A673 (cell line): ENCODE data around the gene NMRAL1. TPM values are rescaled to one million over a fixed set of nuclear protein-coding genes. Genes with fewer than 3 reads are reported as not detected.

Experiments
- BruUV-seq: library from RNA; stranded (reverse); fragments of 400-500 nt; replicated peaks from 2 replicates; lab custom pipeline; 2021; lab: Mats Ljungman, UMichigan
- CTCF ChIA-PET: fragments of 300-600 bp; sonication (Branson Sonifier 250); formaldehyde crosslinking; loops from one replicate; lab custom pipeline; 2022; ENCODE audit warnings: antibody characterized with exemption; lab: Charles Lee
- POLR2A ChIA-PET: fragments of 300-600 bp; sonication (Branson Sonifier 250); formaldehyde crosslinking; loops from one replicate; lab custom pipeline; 2022; ENCODE audit warnings: antibody characterized with exemption; ENCODE audit not compliant: low non-redundant PET; lab: Charles Lee
- DNase-seq: peaks from one replicate; pipeline ENCODE4 v3.0.0-alpha.2; 2015; ENCODE audit warnings: low spot score
- H3K27ac ChIP-seq: fragments of 200-600 bp; sonication (generic); 2 replicates; pipeline ENCODE4 v1.5.1; 2016; ENCODE audit warnings: mixed run types, low read depth, mild to moderate bottlenecking, mixed read lengths, antibody characterized with exemption, low read length; ENCODE audit not compliant: poor library complexity, severe bottlenecking
- H3K27me3 ChIP-seq: fragments of 200-600 bp; sonication (generic); replicated peaks from 2 replicates; pipeline ENCODE4 v1.6.1; 2017; ENCODE audit warnings: mixed run types, low read depth, mild to moderate bottlenecking, mixed read lengths, antibody characterized with exemption, low read length; ENCODE audit not compliant: insufficient read depth, poor library complexity
- H3K36me3 ChIP-seq: fragments of 200-600 bp; sonication (generic); 2 replicates; pipeline ENCODE4 v1.6.1; 2016; ENCODE audit warnings: mixed run types, mild to moderate bottlenecking, mixed read lengths, antibody characterized with exemption, low read length; ENCODE audit not compliant: insufficient read depth, poor library complexity, severe bottlenecking
- H3K4me1 ChIP-seq: fragments of 200-600 bp; sonication (generic); 2 replicates; pipeline ENCODE4 v1.6.1; 2017; ENCODE audit warnings: mixed run types, mild to moderate bottlenecking, mixed read lengths, antibody characterized with exemption, low read length; ENCODE audit not compliant: insufficient read depth, poor library complexity, severe bottlenecking
- H3K4me3 ChIP-seq: fragments of 200-600 bp; sonication (generic); 2 replicates; pipeline ENCODE4 v1.5.1; 2016; ENCODE audit warnings: low read depth, mixed run types, mild to moderate bottlenecking, mixed read lengths, low read length; ENCODE audit not compliant: poor library complexity, severe bottlenecking
- H3K9me3 ChIP-seq: fragments of 200-600 bp; sonication (generic); 2 replicates; pipeline ENCODE4 v1.6.1; 2016; ENCODE audit warnings: mixed run types, low read depth, mild to moderate bottlenecking, mixed read lengths, antibody characterized with exemption, low read length; ENCODE audit not compliant: poor library complexity, severe bottlenecking
- EZH2 ChIP-seq: fragments of 200-600 bp; sonication (generic); IDR thresholded peaks from 2 replicates; pipeline ENCODE4 v1.6.1; 2017; ENCODE audit warnings: borderline replicate concordance, low read depth, mild to moderate bottlenecking, mixed read lengths, antibody characterized with exemption, low read length; ENCODE audit not compliant: poor library complexity, severe bottlenecking
- intact Hi-C: fragments of 100-400 bp; cut with micrococcal nuclease; formaldehyde crosslinking; loops from one replicate; pipeline ENCODE4 v1.10.0; 2022; ENCODE audit not compliant: unreplicated experiment
- total RNA-seq: library from RNA; stranded (reverse); gene quantifications from 2 replicates; pipeline ENCODE4 v1.2.3, GENCODE V29; 2021
- TF ChIP-seq, protein P1 (sequence below): fragments of 300-800, 200-600 bp; sonication (generic); conservative IDR thresholded peaks from 2 replicates; pipeline ENCODE4 v1.5.1; 2017; ENCODE audit warnings: low read depth, mild to moderate bottlenecking, antibody characterized with exemption, low read length, moderate library complexity, mixed read lengths

NMRAL1 gene
- total RNA-seq, 1 experiment from 2014 or later, result 85.8 TPM

DNA sequence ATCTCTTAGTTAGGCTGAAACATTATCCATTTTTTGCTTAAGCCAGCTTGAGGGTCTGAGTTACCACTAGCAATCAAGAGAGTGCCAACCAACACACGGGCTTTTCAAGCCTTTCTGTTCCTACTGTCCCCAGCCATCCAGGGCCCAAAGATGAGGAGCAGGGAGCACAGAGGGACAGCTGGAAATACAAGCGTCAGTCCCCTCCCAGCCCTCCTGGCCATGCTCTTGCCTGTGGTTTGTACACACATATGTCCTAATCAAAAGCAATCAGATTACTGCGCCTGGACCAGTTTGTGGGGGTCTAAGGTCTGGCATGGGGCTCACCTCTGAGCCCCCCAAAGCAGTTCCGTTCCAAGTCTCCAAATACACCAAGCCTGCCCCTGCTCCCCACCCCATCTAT is 61.6 kb downstream of the NMRAL1 start:
- Histone ChIP-seq H3K9me3 (no peaks in the 10 kb centered on the region), H3K27me3 (no peaks in the 10 kb centered on the region), H3K4me3 (no peak overlapping the region), H3K36me3 (no peaks in the 10 kb centered on the region), H3K27ac (no peak overlapping the region), H3K4me1 (peaks cover 5% of the 10 kb centered on the region)
- intact Hi-C loops, result no loop called here
- TF ChIP-seq, protein P1, sequence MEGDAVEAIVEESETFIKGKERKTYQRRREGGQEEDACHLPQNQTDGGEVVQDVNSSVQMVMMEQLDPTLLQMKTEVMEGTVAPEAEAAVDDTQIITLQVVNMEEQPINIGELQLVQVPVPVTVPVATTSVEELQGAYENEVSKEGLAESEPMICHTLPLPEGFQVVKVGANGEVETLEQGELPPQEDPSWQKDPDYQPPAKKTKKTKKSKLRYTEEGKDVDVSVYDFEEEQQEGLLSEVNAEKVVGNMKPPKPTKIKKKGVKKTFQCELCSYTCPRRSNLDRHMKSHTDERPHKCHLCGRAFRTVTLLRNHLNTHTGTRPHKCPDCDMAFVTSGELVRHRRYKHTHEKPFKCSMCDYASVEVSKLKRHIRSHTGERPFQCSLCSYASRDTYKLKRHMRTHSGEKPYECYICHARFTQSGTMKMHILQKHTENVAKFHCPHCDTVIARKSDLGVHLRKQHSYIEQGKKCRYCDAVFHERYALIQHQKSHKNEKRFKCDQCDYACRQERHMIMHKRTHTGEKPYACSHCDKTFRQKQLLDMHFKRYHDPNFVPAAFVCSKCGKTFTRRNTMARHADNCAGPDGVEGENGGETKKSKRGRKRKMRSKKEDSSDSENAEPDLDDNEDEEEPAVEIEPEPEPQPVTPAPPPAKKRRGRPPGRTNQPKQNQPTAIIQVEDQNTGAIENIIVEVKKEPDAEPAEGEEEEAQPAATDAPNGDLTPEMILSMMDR, result no peak
- TF ChIP-seq EZH2, result no peak
- ChIA-PET CTCF (interaction anchor here (0.8 kb wide), 1 partner anchor 54 kb away, joined by 3 read pairs; no protein-coding TSS in a partner anchor), POLR2A (no interaction called here)
- DNase-seq, result no peak
- BruUV-seq, result no TSS peak

DNA sequence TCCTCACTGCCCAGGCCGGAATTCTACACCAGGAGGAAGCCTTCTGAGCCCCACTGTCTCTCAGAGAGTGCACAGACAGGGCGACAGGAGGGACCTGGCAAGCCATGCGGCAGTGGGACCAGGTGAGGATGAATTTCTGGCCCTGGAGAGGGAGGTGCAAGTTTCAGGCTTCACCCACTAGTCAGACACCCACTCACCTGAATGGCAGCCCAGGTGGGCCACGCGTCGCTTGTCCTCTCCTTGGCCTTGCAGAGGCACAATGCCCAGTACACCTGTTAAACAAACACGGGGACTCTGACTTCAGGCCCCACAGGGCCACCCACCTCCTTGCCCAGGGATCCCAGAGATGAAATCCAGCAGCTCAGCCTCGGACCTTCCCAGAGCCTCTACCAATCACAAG is 62.3 kb downstream of the NMRAL1 start:
- no peak for TF ChIP-seq EZH2
- TF ChIP-seq, protein P1, result no peak
- CTCF ChIA-PET, result no interaction called here
- Histone ChIP-seq H3K36me3 (no peaks in the 10 kb centered on the region), H3K4me1 (peaks cover 5% of the 10 kb centered on the region), H3K9me3 (no peaks in the 10 kb centered on the region), H3K27me3 (no peaks in the 10 kb centered on the region), H3K27ac (no peak overlapping the region), H3K4me3 (no peak overlapping the region)
- no peak for DNase-seq
- POLR2A ChIA-PET, result no interaction called here
- no TSS peak for BruUV-seq
- intact Hi-C loops, result no loop called here

Other genes starting within 250 kb of the NMRAL1 start
- 0.11 TPM in 1 of 2 replicates, not detected in the other for gene SRL, start 232.5 kb downstream of the NMRAL1 start, total RNA-seq
- gene TFAP4, start 201.6 kb downstream of the NMRAL1 start, total RNA-seq, result 41.5 and 42.4 TPM in 2 replicates
- 10.6 and 15.4 TPM in 2 replicates for gene GLIS2, start 158.6 kb downstream of the NMRAL1 start, total RNA-seq
- gene PAM16, start 123.3 kb downstream of the NMRAL1 start, total RNA-seq, result 89.7 and 90.3 TPM in 2 replicates
- 5.4 and 6.6 TPM in 2 replicates for gene VASN, start 102.8 kb downstream of the NMRAL1 start, total RNA-seq
- gene CORO7, start 58.0 kb downstream of the NMRAL1 start, total RNA-seq, result 24.4 and 31.2 TPM in 2 replicates
- gene DNAJA3, start 48.8 kb downstream of the NMRAL1 start, total RNA-seq, result 101 and 105 TPM in 2 replicates
- 59.4 and 63.0 TPM in 2 replicates for gene HMOX2, start 1.8 kb upstream of the NMRAL1 start, total RNA-seq
- gene CDIP1, start 64.1 kb upstream of the NMRAL1 start, total RNA-seq, result 12.8 and 14.4 TPM in 2 replicates
- gene C16orf96, start 81.7 kb upstream of the NMRAL1 start, total RNA-seq, result not detected in 2 replicates
- 36.3 and 36.5 TPM in 2 replicates for gene UBALD1, start 140.3 kb upstream of the NMRAL1 start, total RNA-seq
- gene MGRN1, start 150.2 kb upstream of the NMRAL1 start, total RNA-seq, result 54.6 and 61.4 TPM in 2 replicates
- 29.7 and 33.8 TPM in 2 replicates for gene NUDT16L1, start 218.9 kb upstream of the NMRAL1 start, total RNA-seq